HK-2 (cell line): Measurements from ENCODE around the gene PISD.

Experiments
- DNase-seq: peaks from one replicate; pipeline ENCODE4 v3.0.0-alpha.2; 2018; ENCODE audit not compliant: unreplicated experiment

PISD gene

GRCh38 chr22:31652911-31653684 lies 8.9 kb downstream of the PISD start:
- no peak for DNase-seq

GRCh38 chr22:31652088-31652487 lies 9.9 kb downstream of the PISD start:
- DNase-seq, result no peak

- no peak for DNase-seq
Observed at GRCh38 chr22:31651664-31652063, 10.4 kb downstream of the PISD start.

- DNase-seq, result no peak
Observed at GRCh38 chr22:31650391-31650790, 11.6 kb downstream of the PISD start.

GRCh38 chr22:31647523-31648320 lies 14.3 kb downstream of the PISD start:
- no peak for DNase-seq

- no peak for DNase-seq
Observed at GRCh38 chr22:31647066-31647465, 14.9 kb downstream of the PISD start.

- DNase-seq, result peak; percentile 71
Observed at GRCh38 chr22:31646186-31647019, 15.6 kb downstream of the PISD start.

- no peak for DNase-seq
Observed at GRCh38 chr22:31639436-31640039, 22.5 kb downstream of the PISD start.

- no peak for DNase-seq
Observed at GRCh38 chr22:31637891-31638618, 24.0 kb downstream of the PISD start.

GRCh38 chr22:31637447-31637890 lies 24.5 kb downstream of the PISD start:
- DNase-seq, result no peak

- DNase-seq, result no peak
Observed at GRCh38 chr22:31635638-31636306, 26.2 kb downstream of the PISD start.

GRCh38 chr22:31631436-31631835 lies 30.6 kb downstream of the PISD start:
- DNase-seq, result no peak

GRCh38 chr22:31630331-31631329 lies 31.4 kb downstream of the PISD start:
- DNase-seq, result peak; percentile 87

- DNase-seq, result no peak
Observed at GRCh38 chr22:31629741-31630184, 32.3 kb downstream of the PISD start.

- DNase-seq, result no peak
Observed at GRCh38 chr22:31628969-31629708, 32.9 kb downstream of the PISD start.

- no peak for DNase-seq
Observed at GRCh38 chr22:31628362-31628761, 33.7 kb downstream of the PISD start.

- no peak for DNase-seq
Observed at GRCh38 chr22:31627223-31627731, 34.7 kb downstream of the PISD start.
